Measurements from ENCODE around the gene CDNF. TPM values are rescaled to one million over a fixed set of nuclear protein-coding genes. Genes with fewer than 3 reads are reported as not detected.

Gene CDNF
- total RNA-seq, 1 donor from 2014 or later, result 1.3 TPM

- Mint-ChIP-seq H3K4me3 (no peak overlapping the region), H3K27me3 (no peaks in the 10 kb centered on the region), H3K27ac (no peak overlapping the region), H3K36me3 (no peaks in the 10 kb centered on the region), H3K9me3 (peaks cover 7% of the 10 kb centered on the region), H3K4me1 (ENCODE audit: unreplicated experiment) (no peaks in the 10 kb centered on the region)
- no peak for TF ChIP-seq CTCF (conservative IDR thresholded peaks at IDR 0.05)
- no peak for DNase-seq (ENCODE audit: extremely low spot score, unreplicated experiment)
Measured at GRCh38 chr10:14782691-14783363, 55.0 kb downstream of the CDNF start.

GRCh38 chr10:14781763-14782162 is 56.1 kb downstream of the CDNF start:
- H3K36me3 Mint-ChIP-seq, result no peaks in the 10 kb centered on the region
- no peak overlapping the region for H3K27ac Mint-ChIP-seq
- no peak for TF ChIP-seq CTCF (conservative IDR thresholded peaks at IDR 0.05)
- no peaks in the 10 kb centered on the region for H3K27me3 Mint-ChIP-seq
- no peak overlapping the region for H3K4me3 Mint-ChIP-seq
- DNase-seq (ENCODE audit: extremely low spot score, unreplicated experiment), result no peak
- H3K9me3 Mint-ChIP-seq, result peaks cover 7% of the 10 kb centered on the region
- H3K4me1 Mint-ChIP-seq (ENCODE audit: unreplicated experiment), result no peaks in the 10 kb centered on the region

GRCh38 chr10:14779001-14779651 is 58.7 kb downstream of the CDNF start:
- H3K27me3 Mint-ChIP-seq, result no peaks in the 10 kb centered on the region
- TF ChIP-seq CTCF (conservative IDR thresholded peaks at IDR 0.05), result no peak
- no peaks in the 10 kb centered on the region for H3K9me3 Mint-ChIP-seq
- DNase-seq (ENCODE audit: extremely low spot score, unreplicated experiment), result no peak
- H3K4me1 Mint-ChIP-seq (ENCODE audit: unreplicated experiment), result no peaks in the 10 kb centered on the region
- H3K27ac Mint-ChIP-seq, result peak overlapping the region; percentile 71
- H3K36me3 Mint-ChIP-seq, result no peaks in the 10 kb centered on the region
- H3K4me3 Mint-ChIP-seq, result no peak overlapping the region

GRCh38 chr10:14776546-14776945 is 61.3 kb downstream of the CDNF start:
- DNase-seq (ENCODE audit: extremely low spot score, unreplicated experiment), result no peak
- no peaks in the 10 kb centered on the region for H3K27me3 Mint-ChIP-seq
- no peak for TF ChIP-seq CTCF (conservative IDR thresholded peaks at IDR 0.05)
- no peaks in the 10 kb centered on the region for H3K9me3 Mint-ChIP-seq
- peaks cover 4% of the 10 kb centered on the region for H3K4me1 Mint-ChIP-seq (ENCODE audit: unreplicated experiment)
- H3K4me3 Mint-ChIP-seq, result no peak overlapping the region
- H3K36me3 Mint-ChIP-seq, result no peaks in the 10 kb centered on the region
- no peak overlapping the region for H3K27ac Mint-ChIP-seq

- Mint-ChIP-seq H3K36me3 (no peaks in the 10 kb centered on the region), H3K4me3 (no peak overlapping the region), H3K4me1 (ENCODE audit: unreplicated experiment) (peaks cover 4% of the 10 kb centered on the region), H3K27ac (no peak overlapping the region), H3K27me3 (no peaks in the 10 kb centered on the region), H3K9me3 (no peaks in the 10 kb centered on the region)
- DNase-seq (ENCODE audit: extremely low spot score, unreplicated experiment), result no peak
- no peak for TF ChIP-seq CTCF (conservative IDR thresholded peaks at IDR 0.05)
Measured at GRCh38 chr10:14775656-14776055, 62.2 kb downstream of the CDNF start.
